Activated effector memory CD4-positive, alpha-beta T cell treated with anti-CD3 and anti-CD28 coated beads, Interleukin-2, amount 50 U/mL, for 16 hours (primary cell): Measurements from ENCODE around the gene OR4F15.
"Not testable (repeated sequence)": the region's sequence is repeated elsewhere in the genome, so short reads cannot be mapped to it uniquely, and the experiment has no call there.

ENCODE experiments used
- DNase-seq: peaks from one replicate; pipeline ENCODE4 v3.0.0-alpha.2; 2020

OR4F15 gene, protein sequence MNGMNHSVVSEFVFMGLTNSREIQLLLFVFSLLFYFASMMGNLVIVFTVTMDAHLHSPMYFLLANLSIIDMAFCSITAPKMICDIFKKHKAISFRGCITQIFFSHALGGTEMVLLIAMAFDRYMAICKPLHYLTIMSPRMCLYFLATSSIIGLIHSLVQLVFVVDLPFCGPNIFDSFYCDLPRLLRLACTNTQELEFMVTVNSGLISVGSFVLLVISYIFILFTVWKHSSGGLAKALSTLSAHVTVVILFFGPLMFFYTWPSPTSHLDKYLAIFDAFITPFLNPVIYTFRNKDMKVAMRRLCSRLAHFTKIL

DNA sequence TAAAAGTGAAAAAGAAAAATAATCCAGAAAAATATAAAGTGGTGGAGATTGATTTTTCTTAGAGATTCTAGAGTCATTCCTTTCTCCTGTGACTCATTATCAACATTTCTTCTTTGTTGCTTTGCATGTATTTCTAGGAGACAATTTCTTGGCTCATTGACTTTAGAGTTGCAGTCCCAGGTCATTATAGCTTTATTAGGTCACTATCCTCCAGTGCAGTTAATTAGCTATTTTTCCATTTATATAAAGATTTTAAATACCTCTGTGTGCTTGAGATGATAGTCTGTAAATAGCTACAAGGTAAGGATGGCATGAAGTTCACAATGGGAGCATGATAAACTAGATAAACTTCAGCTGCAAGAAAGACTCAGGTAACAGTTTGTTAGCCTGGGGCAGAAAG is at the start of gene OR4F15:
Gene OR4F15 (plus strand): TSS at position 301 of the 400 bp plus-strand sequence. CDS start 5,985 bp downstream, outside the sequence.
- DNase-seq, result no peak

- DNase-seq, result not testable (repeated sequence)
Measured at GRCh38 chr15:101764669-101765339, 47.2 kb upstream of the OR4F15 start.

DNA sequence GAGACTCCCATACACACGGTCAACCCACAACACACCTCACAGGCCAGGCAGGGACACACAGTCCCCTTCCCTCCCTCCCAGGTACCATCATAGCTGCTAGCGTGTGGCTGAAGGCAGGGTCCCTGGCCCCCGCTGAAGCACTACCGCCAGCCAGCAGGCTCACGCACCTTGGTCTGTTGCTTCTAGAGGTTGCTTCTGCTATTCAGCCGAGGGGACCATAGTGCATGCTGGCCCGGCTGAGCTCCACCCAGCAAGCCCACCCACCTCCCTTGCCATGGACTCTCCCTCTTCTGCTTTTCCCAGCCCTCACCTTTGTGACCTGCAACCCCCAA is 46.7 kb upstream of the OR4F15 start:
- DNase-seq, result not testable (repeated sequence)

DNA sequence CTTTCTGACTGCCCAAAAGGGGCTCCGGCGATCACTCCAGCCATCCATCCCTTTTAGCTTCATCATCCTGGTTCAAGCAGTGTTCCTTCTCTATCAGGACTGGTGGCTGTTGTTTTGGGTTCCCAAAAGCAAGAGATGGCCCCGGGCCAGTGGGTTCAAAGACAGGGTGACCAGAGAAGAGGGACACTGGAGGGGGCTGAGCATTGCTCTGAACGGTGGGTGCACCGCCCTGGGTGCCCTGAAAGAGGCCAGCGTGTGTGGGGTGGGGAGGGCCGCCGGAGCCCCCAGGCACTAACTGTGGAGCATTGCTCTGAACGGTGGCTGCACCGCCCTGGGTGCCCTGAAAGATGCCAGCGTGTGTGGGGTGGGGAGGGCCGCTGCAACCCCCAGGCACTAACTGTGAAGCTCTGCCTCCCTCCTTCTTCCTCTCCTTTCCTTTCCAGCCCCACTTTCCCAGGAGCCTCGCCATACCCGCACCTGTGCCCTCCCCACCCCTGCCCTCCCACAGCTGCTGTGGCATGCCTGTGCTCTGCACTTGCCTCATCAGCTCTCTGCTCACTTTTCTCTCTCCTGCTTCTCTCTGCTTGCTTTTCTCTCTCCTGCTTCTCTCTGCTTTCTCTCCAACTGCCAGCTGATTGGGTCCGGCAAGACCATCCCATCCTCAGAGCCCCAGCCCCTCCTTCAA is 46.1 kb upstream of the OR4F15 start:
- DNase-seq, result no peak

GRCh38 chr15:101767083-101767640 is 44.8 kb upstream of the OR4F15 start:
- not testable (repeated sequence) for DNase-seq

GRCh38 chr15:101772921-101773320 is 39.1 kb upstream of the OR4F15 start:
- DNase-seq, result no peak

DNA sequence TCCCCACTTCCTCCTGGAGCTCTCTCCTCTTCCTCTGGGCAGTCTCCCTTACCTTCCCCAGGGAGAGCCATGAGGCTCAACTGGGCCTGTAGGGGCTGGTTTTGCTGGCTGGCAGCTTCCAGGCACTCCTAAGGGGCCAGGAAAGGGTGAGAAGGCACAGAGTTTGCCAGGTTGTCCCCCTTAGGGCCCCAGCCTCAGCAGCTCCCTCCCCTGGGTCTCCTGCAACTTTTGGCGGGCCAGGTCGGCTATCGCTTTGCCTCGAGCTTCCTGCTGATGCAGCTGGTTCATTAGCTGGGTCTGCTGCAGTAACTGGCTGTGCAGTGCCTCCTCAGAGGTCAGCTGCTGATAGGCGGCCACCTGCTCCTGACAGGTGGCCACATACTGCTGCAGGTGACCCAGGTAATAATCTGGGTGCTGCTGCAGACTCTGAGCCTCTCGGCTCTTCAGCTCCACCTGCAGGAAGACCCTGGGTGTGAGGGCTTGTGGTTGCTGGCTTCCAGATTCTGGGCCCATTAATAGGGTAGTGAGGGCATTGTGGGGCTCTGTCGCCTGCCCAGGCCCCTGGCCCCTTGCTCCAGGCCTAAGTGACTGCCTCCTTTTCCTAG is 38.4 kb upstream of the OR4F15 start:
- peak; percentile 61 for DNase-seq

DNA sequence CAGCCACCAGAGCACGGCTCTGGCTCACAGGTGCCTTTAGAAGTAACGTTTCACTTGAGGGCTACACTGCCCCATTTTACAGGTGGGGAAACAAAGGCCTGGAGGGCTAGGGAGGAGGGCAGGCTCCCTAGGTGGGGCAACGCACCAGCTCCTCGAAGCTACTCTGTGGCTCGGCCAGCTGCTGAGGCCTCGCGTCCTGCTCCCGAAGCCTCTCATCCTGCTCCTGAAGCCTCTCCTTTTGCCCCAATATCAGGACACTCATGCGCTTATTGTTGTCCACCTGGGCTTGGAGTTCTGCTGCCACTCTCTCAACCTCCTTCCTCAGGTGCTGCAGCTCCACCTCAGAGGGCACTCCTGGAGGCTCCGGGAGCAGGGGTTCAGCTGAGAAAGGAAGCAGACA is 36.9 kb upstream of the OR4F15 start:
- DNase-seq, result no peak

- DNase-seq, result not testable (repeated sequence)
Measured at GRCh38 chr15:101778576-101778975, 33.4 kb upstream of the OR4F15 start.

GRCh38 chr15:101780225-101780624 is 31.8 kb upstream of the OR4F15 start:
- not testable (repeated sequence) for DNase-seq

DNA sequence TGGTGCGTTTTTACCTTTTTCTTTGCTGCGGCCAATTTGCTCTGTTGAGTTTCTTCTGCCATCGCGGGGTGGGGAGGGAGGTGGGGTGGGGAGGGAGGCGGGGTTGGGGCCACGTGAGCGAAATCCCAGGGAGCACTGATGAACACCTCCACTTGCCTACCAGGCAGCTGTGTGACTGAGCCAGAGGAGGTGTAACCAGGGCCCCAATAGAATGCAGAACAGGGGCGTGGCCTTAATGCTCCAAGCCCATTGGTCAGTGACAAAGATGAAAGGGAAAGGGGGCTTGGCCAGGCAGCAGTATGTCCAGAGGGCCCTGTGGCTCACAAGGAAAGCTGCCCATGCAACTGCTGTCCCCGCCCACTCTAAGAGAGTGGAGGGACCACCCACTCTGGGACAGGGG is 30.1 kb upstream of the OR4F15 start:
- DNase-seq, result no peak

- no peak for DNase-seq
Measured at GRCh38 chr15:101784644-101785043, 27.4 kb upstream of the OR4F15 start.

DNA sequence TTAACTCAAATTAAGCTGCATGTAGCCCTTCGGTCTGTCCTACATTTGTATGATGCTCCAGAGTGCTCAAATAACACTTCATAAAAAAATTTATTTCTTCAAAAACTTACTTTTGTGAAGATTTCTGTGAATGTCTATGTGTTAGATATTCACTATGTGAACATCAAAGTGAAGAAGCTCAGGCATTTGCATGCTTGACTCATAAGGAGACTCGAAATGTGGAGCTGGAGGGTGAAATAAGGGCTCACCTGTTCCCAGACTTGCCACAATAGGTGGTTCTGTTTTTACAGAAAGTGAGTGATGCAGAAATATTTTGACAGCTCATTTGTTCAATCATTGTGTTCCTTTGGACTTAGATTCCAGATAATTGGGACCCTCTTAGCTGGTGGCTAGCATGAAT is 25.6 kb upstream of the OR4F15 start:
- not testable (repeated sequence) for DNase-seq

GRCh38 chr15:101788001-101788400 is 24.0 kb upstream of the OR4F15 start:
- DNase-seq, result not testable (repeated sequence)

GRCh38 chr15:101788503-101789269 is 23.3 kb upstream of the OR4F15 start:
- not testable (repeated sequence) for DNase-seq

DNA sequence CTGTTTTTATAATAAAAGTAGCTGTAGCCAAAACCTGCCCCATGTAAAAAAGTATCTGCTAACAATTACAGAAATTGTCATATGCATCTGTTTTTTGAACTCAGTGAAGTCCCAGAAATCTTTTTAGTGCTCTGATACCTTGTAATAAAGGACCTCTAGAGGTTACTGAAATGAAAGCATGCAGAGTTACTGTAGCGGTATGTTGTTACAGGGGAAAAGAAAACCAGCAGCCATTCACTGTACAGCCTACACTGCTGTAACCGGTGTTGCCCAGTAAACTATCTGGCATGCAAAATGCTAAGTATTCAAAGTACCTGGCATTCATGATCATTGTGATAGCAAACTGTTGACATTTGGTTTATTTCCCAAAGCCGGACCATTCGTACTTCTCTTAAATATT is 21.3 kb upstream of the OR4F15 start:
- DNase-seq, result not testable (repeated sequence)

DNA sequence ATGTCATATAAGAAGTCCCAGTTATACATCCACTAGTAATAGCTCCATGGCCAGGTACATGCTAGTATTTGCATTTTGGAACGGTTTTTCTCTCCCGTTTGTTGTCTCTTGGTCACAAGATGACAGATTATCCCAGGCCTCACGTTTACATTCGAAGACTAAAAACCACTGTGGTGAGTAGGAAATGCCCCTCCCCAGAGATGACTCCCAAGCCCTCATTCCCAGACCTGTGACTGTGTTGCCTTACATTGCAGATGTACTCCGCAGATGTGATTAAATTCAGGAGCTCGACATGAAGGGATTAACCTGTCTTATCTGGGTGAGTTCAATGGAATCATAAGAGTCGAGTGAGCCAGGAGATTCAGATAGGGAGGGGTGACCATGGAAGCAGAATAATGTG is 18.0 kb upstream of the OR4F15 start:
- not testable (repeated sequence) for DNase-seq

DNA sequence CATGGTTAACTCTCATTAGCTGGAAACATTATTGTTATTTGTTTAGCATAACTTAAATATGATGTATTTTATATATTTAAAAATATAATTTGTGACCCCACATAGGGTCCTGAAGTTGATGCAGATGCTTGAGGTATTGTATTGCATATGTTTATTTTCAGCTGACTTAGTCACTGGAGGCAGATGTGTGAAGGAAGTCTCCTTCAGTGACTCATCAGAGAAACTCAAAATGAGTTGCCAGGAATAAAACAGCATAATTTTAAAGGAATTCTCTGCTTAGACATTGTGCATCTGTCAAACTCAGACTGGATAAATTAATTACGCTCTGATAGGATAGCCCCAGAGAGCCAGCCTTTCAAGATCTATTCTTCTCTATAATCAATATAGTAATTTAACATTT is 16.5 kb upstream of the OR4F15 start:
- DNase-seq, result no peak

GRCh38 chr15:101799665-101800064 is 12.3 kb upstream of the OR4F15 start:
- no peak for DNase-seq

DNA sequence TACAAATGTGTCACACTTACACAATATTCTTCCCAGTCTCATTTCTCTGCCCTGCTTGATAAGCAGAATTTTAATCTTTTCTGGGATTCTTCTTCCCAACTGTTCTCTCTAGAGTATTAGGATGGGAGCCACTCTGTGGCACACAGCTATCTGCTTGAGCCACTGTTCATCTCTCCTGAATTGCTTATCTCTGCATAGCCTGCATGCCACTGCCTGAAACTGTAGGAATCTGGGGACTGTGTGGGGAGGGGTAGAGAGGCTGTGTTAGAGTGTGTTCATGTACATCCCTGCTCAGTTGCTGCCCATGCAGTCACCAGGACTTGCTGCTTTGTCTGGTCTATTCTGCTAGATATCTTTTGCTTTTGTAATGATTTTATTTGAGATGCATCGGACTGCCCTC is 11.0 kb upstream of the OR4F15 start:
- no peak for DNase-seq

DNA sequence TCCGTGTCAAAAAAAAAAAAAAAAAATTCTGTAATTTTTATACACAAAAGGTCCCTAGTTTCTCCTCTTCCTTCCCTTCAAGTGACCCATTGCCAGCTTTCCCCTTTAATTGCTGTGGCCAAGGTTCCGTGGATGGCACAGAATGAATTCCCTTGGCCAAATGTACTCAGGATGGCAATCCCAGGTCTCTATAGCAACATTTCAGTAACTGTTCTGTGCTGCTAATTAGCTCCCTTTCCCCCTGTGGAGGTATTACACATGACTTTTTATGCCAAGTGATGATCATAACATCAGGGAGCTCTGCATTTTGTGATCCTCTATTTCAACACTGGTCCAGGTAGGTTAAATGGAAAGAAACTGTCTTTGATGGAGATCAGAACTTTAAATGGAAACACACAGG is 8.8 kb upstream of the OR4F15 start, which contains the start of gene OR4F6:
Gene OR4F6 (plus strand): TSS at position 301 of the 400 bp plus-strand sequence. CDS start 2,211 bp downstream, outside the sequence.
- DNase-seq, result no peak

DNA sequence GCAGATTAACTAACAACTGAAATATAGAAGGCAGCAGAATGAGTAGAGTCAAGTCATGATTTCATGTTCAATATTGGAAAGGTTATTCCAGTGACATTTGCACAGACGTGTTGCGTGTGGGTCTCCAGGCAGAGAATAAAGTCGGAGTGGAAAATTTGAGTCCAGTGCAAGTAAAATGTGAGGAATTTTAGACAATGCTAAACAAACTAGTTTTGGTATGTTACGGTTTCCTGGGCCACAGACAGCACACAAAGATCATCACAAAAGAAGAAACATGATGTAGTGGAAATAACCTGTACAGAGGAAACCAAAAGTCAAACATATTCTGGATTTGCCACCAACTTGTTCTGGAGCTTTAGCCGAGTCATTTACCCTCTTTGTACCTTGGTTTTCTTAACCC is 8.3 kb upstream of the OR4F15 start:
- DNase-seq, result no peak
